GM21529 (cell line): ENCODE results near the gene CLTB.
"Not testable (repeated sequence)": the region's sequence is repeated elsewhere in the genome, so short reads cannot be mapped to it uniquely, and the experiment has no call there.

ENCODE experiments used
- ATAC-seq: cut with Tn5 transposase; IDR thresholded peaks from one replicate; pipeline ENCODE4 v1.9.1; 2021; ENCODE audit not compliant: unreplicated experiment

CLTB gene

GRCh38 chr5:176429972-176430371 is 13.6 kb upstream of the CLTB start:
- no peak for ATAC-seq

- ATAC-seq, result no peak
These were observed 11.6 kb upstream of the CLTB start for GRCh38 chr5:176427971-176428370.

- no peak for ATAC-seq
These were observed 10.5 kb upstream of the CLTB start for GRCh38 chr5:176426876-176427275.

GRCh38 chr5:176425791-176426190 is 9.5 kb upstream of the CLTB start:
- ATAC-seq, result no peak

- ATAC-seq, result no peak
These were observed 8.8 kb upstream of the CLTB start for GRCh38 chr5:176425138-176425537.

GRCh38 chr5:176424181-176424580 is 7.8 kb upstream of the CLTB start:
- no peak for ATAC-seq

GRCh38 chr5:176420972-176421544 is 4.7 kb upstream of the CLTB start:
- ATAC-seq, result no peak

GRCh38 chr5:176420086-176420485 is 3.7 kb upstream of the CLTB start:
- no peak for ATAC-seq

- no peak for ATAC-seq
These were observed 1.9 kb upstream of the CLTB start for GRCh38 chr5:176418251-176418650.

- ATAC-seq, result no peak
These were observed 626 bp upstream of the CLTB start for GRCh38 chr5:176416965-176417364.

GRCh38 chr5:176415240-176415951 is 943 bp downstream of the CLTB start:
- ATAC-seq, result no peak

- ATAC-seq, result no peak
These were observed 1.6 kb downstream of the CLTB start for GRCh38 chr5:176414704-176415103.

- ATAC-seq, result no peak
These were observed 2.6 kb downstream of the CLTB start for GRCh38 chr5:176413709-176414191.

- ATAC-seq, result no peak
These were observed 3.1 kb downstream of the CLTB start for GRCh38 chr5:176413255-176413565.

GRCh38 chr5:176412517-176413254 is 3.7 kb downstream of the CLTB start:
- ATAC-seq, result no peak

GRCh38 chr5:176410486-176411180 is 5.7 kb downstream of the CLTB start:
- ATAC-seq, result no peak

- no peak for ATAC-seq
These were observed 6.6 kb downstream of the CLTB start for GRCh38 chr5:176409765-176410164.

- ATAC-seq, result no peak
These were observed 7.7 kb downstream of the CLTB start for GRCh38 chr5:176408590-176408989.

GRCh38 chr5:176408252-176408573 is 8.1 kb downstream of the CLTB start:
- ATAC-seq, result not testable (repeated sequence)

GRCh38 chr5:176407456-176408251 is 8.7 kb downstream of the CLTB start:
- no peak for ATAC-seq

GRCh38 chr5:176406436-176407052 is 9.8 kb downstream of the CLTB start:
- no peak for ATAC-seq
